HepG2 (cell line): ENCODE data around the gene SRRM2. TPM values are rescaled to one million over a fixed set of nuclear protein-coding genes. Genes with fewer than 3 reads are reported as not detected.

ENCODE experiments used
- CERS6 ChIP-seq: sonication (generic); formaldehyde crosslinking; IDR thresholded peaks from 2 replicates; pipeline ENCODE4 v1.5.0; 2020; ENCODE audit warnings: missing genetic modification reagents
- CHD2 ChIP-seq: IDR thresholded peaks from 2 replicates; pipeline ENCODE4 v1.6.1; 2011; ENCODE audit warnings: low read depth, low read length, improper control_type of control experiment
- DNMT1 ChIP-seq: sonication (generic); formaldehyde crosslinking; IDR thresholded peaks from 2 replicates; pipeline ENCODE4 v1.5.1; 2020; ENCODE audit warnings: mild to moderate bottlenecking, missing genetic modification reagents
- IRF2 ChIP-seq: IDR thresholded peaks from 2 replicates; pipeline ENCODE4 v1.6.1; 2018; ENCODE audit warnings: missing genetic modification reagents, missing compliant biosample characterization
- KAT8 ChIP-seq: IDR thresholded peaks from 2 replicates; pipeline ENCODE4 v1.6.1; 2016; ENCODE audit warnings: missing genetic modification reagents, missing compliant biosample characterization
- MAFG ChIP-seq: sonication (generic); formaldehyde crosslinking; IDR thresholded peaks from 2 replicates; pipeline ENCODE4 v1.5.1; 2020; ENCODE audit warnings: mild to moderate bottlenecking, missing genetic modification reagents
- MED8 ChIP-seq: sonication (generic); formaldehyde crosslinking; IDR thresholded peaks from 2 replicates; pipeline ENCODE4 v1.8.1; 2023; ENCODE audit warnings: mild to moderate bottlenecking, missing genetic modification reagents; ENCODE audit not compliant: insufficient replicate concordance
- MXD4 ChIP-seq: IDR thresholded peaks from 2 replicates; pipeline ENCODE4 v1.6.1; 2016; ENCODE audit warnings: mild to moderate bottlenecking, missing biosample characterization, missing genetic modification reagents
- PAF1 ChIP-seq: IDR thresholded peaks from 2 replicates; pipeline ENCODE4 v1.6.1; 2016; ENCODE audit warnings: missing genetic modification reagents, missing compliant biosample characterization
- REST ChIP-seq, 2 experiments: IDR thresholded peaks; 2 replicates each; pipeline ENCODE4 v1.6.1; 2011 to 2012; ENCODE audit warnings: low read length in 2 of 2, borderline replicate concordance in 1 of 2, low read depth in 1 of 2, mild to moderate bottlenecking in 1 of 2, moderate library complexity in 1 of 2
- TGIF2 ChIP-seq: IDR thresholded peaks from 2 replicates; pipeline ENCODE4 v1.6.1; 2016; ENCODE audit warnings: control low read depth, missing compliant biosample characterization
- ZNF101 ChIP-seq: sonication (generic); formaldehyde crosslinking; IDR thresholded peaks from 2 replicates; pipeline ENCODE4 v1.4.0; 2020; ENCODE audit warnings: mild to moderate bottlenecking, low read depth, missing genetic modification reagents, borderline replicate concordance
- ZNF318 ChIP-seq: sonication (generic); formaldehyde crosslinking; IDR thresholded peaks from 2 replicates; pipeline ENCODE4 v1.4.0; 2020; ENCODE audit warnings: mild to moderate bottlenecking, missing genetic modification reagents
- ZSCAN5A ChIP-seq: sonication (generic); formaldehyde crosslinking; IDR thresholded peaks from 2 replicates; pipeline ENCODE4 v1.8.0; 2022; ENCODE audit warnings: mild to moderate bottlenecking, missing genetic modification reagents, borderline replicate concordance
- polyA plus RNA-seq, 8 experiments: library from polyadenylated mRNA; depleted of rRNA in 3 of 8; stranded (reverse) in 7 of 8; unstranded in 1 of 8; fragments of >200 nt; fragmentation: Illumina TruSeq in 4 of 8; extraction: Trizol in 4 of 8; gene quantifications; 2 replicates each; pipeline versions ENCODE4 v1.2.1 to v1.2.3, GENCODE V29; 2011 to 2016; ENCODE audit warnings: low read depth in 4 of 8, missing spikeins in 1 of 8, mixed read lengths in 1 of 8; ENCODE audit not compliant: insufficient read depth in 1 of 8
- total RNA-seq, 5 experiments: library from RNA; depleted of rRNA; stranded (reverse); fragments of >200 nt; fragmentation: Illumina TruSeq; extraction: Trizol; gene quantifications; 2 replicates each; pipeline ENCODE4 v1.2.3, GENCODE V29; 2016; ENCODE audit warnings: low read depth in 1 of 5

SRRM2 gene
- total and polyA plus RNA-seq, 2 of the 13 experiments (the other 11 are each of a cell fraction or from before 2014, with no cell fraction given), result 50.4 to 112 TPM

GRCh38 chr16:2777231-2777902, 24.9 kb downstream of the SRRM2 start, which contains the start of gene ELOB (continued):
- peak in 1 of 2 experiments; percentile 47; a peak in 1 of 4 replicates for TF ChIP-seq REST (IDR thresholded peaks at IDR 0.05; ENCODE audit: borderline replicate concordance in 1 of 2, low read depth in 1 of 2, low read length in 2 of 2)
- no peak for TF ChIP-seq MAFG (CRISPR knock-in tag)
- no peak for TF ChIP-seq ZNF318
- TF ChIP-seq CHD2, result no peak
- TF ChIP-seq ZNF101 (CRISPR knock-in tag), result no peak
- TF ChIP-seq MED8 (CRISPR knock-in tag), result no peak
- TF ChIP-seq KAT8 (CRISPR knock-in tag), result peak; percentile 94
- no peak for TF ChIP-seq TGIF2
- TF ChIP-seq CERS6 (CRISPR knock-in tag), result no peak
- TF ChIP-seq PAF1, result no peak
- peak; percentile 8; the same call in 1 of the 2 replicates for TF ChIP-seq MXD4 (CRISPR knock-in tag)
- 0 out of 2 replicates have a peak, but pooled peaks have one; percentile 45 for TF ChIP-seq DNMT1 (CRISPR knock-in tag)
- TF ChIP-seq IRF2 (CRISPR knock-in tag), result no peak; the same call in 1 of the 2 replicates
- no peak for TF ChIP-seq ZSCAN5A (CRISPR knock-in tag)
